ENCODE data around the gene BPIFB2.
"Not testable (repeated sequence)": the region's sequence is repeated elsewhere in the genome, so short reads cannot be mapped to it uniquely, and the experiment has no call there.

The BPIFB2 gene

DNA sequence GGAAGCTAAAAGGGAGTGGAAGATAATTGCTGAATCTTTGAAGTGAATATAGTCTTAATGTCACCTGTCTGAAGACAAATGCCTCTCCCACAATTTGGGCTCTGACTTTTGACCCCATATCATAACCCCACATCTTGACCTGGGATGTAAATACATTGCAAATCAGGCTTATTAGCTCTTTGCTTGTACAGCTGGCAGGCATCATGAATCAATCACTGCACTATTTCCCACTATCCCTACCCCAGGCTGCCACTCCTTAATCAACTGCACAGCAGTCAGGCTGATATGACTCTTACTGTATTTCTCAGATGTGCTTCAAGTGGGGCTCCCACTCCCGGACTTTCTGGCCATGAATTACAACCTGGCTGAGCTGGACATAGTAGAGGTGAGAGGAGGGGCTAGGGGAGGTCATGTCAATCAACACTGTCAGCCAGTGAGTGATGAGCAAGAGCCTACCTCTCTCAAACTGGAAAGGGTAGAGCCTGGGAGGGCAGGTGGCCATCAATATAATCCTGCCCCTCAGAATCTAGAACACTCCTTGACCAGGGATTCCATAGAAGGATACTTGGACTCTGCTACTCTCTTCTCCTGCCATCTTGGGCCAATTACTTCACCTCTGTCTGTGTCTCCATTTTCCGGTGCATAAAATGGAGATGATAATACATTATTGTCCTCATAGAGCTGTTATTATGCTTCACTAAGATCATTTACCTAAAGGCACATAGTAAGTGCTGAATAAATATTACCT, 35.7 kb downstream of the BPIFB2 start:
- no peak for DNase-seq

DNA sequence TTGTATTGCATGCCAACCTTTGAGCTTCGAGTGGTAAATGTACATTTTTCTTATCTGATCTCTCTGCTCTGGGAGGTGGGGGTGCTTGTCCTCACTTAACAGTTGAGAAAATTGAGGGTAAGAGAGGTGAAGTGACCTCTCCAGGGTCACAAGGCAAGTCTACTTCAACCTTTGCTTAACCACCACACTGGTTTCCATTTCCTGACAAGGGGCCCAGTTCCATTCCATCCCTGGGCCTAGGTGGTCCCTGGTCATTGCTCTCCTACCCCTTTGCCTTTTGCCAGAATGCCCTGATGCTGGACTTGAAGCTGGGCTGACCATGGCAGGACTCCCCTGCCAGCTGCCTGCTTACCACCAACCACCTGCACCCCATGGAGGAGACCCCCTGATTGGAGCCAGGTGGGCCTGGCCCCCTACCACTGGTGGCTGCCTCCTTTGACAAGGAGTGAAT, 36.3 kb downstream of the BPIFB2 start:
- no peak for DNase-seq

DNA sequence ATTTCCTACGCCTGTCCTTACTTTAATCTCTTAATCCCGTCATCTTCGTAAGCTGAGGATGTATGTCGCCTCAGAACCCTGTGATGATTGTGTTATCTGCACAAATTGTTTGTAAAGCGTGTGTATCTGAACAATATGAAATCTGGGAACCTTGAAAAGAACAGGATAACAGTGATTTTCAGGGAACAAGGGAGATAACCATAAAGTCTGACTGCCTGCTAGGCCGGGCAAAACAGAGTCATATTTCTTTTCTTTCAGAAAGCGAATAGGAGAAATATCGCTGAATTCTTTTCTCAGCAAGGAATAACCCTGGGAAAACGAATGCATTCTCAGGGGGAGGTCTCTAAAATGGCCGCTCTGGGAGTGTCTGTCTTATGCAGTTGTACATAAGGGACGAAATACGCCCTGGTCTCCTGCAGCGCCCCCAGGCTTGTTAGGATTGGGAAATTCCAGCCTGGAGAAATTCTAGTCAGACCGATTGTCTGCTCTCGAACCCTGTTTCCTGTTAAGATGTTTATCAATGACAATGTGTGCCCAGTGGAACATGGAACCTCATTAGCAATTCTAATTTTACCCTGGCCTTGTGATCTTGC, 37.7 kb downstream of the BPIFB2 start:
- not testable (repeated sequence) for DNase-seq

DNA sequence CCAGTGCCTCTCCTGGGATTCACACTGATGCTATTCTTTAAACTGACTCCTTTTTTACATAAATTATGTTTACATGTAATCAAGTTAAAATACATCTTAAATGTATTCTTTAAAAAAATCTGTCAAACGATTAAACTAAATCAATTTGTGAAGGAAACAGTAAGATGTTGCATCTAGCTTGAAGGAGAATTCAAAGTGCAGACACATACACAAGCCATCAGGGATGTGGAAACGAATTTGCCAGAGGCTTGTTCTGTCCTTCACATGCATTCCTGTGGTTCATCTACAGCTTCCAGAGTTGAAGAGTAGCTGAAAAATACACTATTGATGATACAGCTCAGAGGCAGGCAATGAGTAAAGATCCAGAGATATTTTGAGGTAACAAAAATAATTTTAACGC, 38.9 kb downstream of the BPIFB2 start:
- no peak for DNase-seq

DNA sequence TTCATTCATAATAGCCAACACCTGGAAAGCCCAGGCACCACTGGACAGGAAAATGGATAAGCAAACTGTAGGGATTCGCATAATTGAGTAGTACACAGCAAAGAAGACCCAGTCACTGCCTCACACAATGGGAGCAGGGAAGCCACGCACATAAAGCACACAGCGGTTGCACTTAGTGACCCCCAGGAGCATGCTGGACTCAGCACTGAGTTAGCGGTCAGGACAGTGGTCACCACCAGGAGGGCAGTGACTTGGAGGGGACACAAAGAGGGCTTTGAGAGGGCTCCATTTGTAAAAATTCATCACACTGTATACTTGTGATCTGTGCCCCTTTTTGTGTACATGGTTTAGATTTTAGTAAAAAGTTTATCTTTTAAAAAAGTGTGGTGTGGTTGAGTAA, 43.8 kb downstream of the BPIFB2 start:
- no peak for DNase-seq

DNA sequence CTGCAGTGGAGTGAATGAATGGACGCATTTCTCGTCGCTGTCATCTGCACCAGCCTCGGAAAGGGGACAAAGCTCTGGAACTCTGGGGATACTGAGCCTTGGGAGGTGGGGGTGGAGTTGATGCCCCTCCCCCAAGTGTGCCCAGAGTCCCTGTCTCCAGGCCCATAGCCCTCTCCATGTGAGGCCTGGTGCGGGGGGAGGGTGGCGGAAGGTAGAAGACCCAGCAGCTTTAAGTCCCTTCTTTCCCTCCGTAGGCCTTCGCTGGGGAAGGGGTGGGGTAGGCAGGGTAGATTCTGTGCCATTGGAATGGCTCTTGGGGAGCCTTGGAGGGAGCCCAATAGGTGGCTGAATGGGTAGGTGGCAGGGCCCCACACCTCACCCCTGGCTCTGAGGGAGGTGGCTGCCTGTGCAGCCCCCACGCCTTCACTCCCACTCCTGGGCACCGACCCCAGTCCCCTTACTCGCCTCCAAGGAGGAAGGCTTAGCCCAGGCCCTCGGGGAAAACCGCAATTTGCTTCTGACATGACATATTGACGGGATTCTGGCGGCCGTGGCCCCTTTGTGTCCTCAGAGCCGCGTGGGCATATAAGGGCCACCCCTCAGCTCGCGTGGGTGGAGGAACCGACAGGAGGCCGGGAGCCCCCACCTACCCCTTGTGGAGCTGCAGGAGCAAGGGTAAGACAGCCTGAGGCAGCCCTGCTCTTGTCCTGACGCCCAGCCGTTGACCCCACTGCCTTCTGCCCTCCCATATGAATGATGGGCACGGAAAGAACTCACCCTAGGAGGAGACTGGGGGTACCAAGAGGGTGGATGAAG, 46.0 kb downstream of the BPIFB2 start, which contains the start of gene BPIFB3:
BPIFB3 (plus strand) TSS at position 613 of the 816 bp plus-strand sequence. CDS start 1,533 bp downstream, outside the sequence.
- no peak for DNase-seq

DNA sequence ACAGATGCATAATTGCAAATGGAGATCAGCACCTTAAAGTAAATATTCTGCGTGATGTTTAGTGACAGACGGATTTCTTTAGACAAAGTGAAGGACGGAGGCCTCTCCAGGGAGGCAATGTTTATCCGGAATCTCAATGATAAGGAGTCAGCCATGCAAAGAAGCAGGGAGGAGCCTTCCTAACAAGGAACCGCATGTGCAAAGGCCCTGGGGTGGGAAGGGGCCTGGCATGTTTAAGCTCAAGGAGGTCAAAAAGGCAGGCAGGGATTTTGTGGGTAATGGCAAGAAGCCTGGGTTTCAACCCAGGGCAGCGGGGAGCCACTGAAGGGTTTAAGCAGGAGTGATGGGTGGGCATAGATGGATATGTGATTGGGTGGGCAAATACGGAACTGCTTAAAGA, 46.9 kb downstream of the BPIFB2 start:
- no peak for DNase-seq

DNA sequence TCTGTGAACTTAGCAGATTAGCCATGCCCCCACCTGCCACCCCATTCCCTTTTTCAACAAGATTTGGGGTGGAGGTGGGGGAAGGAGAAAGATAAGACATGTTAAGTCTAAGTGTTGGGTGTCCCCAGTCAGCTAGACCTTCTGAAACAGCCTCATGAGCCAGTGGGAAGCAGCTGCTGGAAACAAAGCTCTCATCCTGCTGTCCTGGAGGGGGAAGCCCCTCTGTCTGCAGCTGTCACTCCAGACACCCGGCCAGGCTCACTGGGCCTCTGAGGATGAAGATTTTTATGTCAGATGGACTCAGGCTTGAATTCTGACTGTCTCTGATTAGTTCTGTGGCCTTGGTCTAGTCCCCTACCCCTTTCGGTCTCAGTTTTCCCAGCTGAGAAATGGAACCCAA, 47.3 kb downstream of the BPIFB2 start:
- DNase-seq = peak; percentile 26

DNA sequence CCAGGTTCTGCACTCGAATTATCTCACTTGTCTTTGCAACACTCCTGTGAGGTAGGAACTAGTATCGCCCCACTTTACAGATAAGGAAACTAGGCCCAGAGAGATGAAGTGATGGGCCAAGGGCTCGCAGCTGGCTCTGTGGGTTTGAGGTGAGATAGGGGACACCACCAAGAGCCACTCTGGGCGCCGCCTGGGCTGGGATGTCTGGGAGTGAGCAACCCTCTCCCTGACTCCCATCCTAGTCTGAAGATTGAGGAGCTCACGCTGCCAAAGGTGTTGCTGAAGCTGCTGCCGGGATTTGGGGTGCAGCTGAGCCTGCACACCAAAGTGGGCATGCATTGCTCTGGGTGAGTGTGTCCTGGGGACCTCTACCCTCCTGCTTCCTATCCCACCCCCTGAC, 51.6 kb downstream of the BPIFB2 start:
- DNase-seq = no peak

DNA sequence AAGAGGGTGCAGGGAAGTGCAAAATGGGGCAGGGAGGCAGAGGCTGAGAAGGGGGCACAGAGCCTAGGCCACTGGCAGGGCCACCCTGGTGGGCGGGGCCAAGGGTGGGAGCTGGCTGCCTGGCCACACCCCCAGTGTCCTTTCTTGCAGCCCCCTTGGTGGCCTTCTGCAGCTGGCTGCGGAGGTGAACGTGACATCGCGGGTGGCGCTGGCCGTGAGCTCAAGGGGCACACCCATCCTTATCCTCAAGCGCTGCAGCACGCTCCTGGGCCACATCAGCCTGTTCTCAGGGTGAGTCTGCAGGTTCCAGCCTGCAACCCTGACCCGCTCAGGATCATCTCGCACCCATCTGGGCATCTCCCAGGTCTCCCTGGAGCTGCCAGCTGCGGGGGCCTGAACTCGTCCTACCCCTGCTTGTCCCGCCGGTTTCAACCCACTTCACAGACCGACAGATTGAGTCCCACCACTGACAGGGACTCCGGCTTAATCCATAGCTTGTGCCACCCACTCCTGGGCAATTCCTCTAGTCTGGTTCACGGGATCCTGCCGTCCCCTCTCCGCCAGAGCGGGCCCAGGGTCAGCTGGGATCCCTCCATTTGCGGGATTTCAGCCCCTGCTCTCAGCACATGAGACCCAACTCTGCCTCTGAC, 52.4 kb downstream of the BPIFB2 start:
- DNase-seq = no peak

DNA sequence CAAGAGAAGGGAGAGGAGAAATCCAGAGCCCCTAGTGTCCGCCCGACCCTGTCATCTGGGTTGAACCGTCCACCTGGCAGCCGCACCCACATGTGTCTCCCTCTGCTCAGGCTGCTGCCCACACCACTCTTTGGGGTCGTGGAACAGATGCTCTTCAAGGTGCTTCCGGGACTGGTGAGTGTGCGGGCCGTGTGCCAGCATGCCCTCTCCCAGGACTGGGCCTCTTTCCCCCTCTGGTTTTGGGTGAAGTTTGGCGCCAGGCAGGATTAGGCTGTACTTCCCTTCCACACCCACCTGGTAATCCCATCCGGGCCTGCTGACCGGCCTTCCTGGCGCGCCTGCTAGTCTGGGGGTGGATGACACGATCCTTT, 54.1 kb downstream of the BPIFB2 start:
- DNase-seq = peak; percentile 36

DNA sequence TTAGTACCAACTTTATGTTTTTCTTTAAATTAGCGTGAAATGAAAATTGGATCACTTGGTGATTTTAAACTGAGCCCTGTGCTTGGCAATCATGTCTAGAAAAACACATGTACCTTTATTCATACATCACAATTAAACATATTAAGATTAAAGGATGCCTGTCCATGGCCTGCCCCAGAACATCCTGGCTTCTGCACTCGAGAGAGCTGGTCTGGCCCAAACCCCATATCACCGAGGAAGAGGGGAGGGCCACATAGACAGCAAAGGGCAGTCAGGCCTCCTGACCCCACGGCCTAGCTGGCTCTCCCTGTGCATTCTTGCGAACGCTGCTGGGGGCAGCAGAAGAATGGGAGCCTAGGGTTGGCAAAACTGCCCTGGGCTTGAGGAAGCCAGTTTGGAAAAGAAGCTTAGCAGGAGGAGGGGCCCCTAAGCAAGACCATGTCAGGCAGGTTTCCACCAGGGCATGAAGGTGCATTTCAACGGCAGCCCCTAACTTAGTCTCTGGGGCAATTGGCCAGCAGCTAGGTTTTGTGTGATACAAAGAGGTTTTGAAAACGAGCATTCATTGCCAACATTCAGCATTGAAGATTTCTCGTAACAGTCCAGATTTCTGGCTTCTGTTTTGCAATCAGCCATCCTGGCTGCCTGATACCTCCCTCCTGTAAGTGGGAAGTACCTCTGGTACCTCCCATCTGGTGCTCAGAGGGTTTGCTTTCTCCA, 54.8 kb downstream of the BPIFB2 start:
- no peak for DNase-seq

DNA sequence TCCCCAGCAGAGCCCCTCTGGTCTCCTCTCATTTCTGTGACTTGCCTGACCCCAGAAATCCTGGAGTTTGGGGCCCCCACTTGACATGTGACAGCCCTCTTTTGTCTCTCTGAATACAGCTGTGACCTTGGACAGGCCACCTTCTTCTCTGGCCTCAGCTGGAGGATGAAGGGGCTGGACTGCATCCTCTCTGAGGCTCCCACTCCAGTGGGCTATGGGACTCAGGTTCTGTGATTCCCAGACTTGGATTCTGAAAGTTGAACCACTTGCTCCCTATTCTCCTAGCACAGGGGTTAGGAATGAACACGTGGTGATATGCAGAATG, 55.3 kb downstream of the BPIFB2 start:
- DNase-seq = no peak

DNA sequence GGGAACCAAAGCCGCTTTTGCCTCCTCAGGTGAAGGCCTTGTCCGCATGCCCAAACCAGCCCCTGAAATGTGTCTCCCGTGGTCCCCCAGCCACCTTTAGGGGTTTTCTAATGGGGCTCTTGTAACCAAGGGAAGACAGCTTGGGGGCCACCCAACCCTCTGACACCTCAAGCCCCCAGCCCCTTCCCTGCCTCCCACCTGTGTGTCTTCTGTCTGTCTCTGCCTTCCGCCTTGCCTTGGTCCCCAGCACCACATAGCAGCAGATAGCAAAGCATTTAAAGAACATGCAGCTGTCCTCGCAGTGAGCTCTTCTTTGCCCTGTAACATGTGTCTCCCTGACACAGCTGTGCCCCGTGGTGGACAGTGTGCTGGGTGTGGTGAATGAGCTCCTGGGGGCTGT, 55.8 kb downstream of the BPIFB2 start:
- DNase-seq = no peak

DNA sequence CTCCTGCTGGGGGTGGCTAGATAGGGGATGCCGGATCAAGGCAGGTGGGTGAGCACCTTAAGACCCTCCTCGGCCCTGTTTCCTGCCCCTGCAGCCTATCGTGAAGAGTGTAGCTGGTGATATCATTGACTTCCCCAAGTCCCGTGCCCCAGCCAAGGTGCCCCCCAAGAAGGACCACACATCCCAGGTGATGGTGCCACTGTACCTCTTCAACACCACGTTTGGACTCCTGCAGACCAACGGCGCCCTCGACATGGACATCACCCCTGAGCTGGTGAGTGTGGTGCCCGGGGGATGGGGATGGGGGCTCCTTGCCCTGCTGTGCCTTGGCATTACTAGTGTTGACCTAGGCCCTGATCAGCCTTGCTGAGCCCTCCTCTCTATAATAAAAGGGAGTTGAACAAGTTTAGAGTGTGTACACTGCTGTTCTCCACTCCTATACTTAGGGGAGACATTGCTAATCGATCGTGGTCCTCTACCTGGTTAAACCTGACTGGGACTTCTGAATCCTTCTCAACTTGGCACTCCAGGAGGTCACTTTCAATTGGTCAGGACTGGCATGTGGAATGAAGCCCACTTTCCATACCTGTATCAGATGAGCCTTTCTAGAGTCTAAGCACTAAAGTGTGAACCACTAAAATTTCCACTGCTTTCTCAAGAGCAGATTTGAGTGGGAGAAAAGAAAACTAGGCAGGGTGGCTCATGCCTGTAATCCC, 57.2 kb downstream of the BPIFB2 start:
- DNase-seq = no peak

DNA sequence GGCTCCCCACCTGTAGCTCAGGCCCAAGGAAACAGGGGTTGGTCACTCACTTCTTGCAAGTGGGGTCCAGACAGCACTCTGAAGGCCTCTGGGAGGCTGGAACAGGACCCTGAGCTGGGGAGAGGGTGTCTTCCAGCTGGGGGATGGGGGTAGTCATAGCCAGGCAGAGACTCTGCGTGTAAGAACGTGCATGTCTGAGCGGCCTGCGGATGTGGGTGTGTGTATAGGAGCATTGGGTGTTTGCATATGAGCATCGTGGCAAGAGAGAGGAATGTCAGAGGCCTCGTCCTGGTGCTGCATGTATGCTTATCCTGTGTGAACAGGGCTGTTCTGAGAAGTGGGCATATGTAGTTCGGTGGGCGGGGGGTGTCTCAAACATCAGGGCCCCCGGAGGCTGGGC, 58.3 kb downstream of the BPIFB2 start:
- DNase-seq = no peak

DNA sequence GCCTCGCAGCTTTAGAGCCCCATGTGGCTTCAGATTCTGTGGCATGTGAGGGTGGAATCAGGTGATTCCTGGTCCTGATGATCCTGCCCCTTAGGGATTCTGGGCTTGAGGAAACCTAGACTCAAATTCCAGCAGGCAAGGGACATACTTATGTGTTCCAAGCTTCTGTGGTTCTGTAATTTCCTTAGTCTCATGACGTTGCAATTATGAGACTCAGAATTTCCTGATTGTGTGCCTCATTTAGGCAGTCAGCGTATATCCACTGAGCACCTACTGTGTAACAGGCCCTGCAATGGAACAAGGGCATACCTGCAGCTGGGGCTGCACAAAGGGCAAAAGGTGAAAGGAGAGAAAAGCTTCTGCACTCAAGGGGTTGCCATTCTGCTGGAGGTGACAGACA, 60.3 kb downstream of the BPIFB2 start:
- DNase-seq = no peak

DNA sequence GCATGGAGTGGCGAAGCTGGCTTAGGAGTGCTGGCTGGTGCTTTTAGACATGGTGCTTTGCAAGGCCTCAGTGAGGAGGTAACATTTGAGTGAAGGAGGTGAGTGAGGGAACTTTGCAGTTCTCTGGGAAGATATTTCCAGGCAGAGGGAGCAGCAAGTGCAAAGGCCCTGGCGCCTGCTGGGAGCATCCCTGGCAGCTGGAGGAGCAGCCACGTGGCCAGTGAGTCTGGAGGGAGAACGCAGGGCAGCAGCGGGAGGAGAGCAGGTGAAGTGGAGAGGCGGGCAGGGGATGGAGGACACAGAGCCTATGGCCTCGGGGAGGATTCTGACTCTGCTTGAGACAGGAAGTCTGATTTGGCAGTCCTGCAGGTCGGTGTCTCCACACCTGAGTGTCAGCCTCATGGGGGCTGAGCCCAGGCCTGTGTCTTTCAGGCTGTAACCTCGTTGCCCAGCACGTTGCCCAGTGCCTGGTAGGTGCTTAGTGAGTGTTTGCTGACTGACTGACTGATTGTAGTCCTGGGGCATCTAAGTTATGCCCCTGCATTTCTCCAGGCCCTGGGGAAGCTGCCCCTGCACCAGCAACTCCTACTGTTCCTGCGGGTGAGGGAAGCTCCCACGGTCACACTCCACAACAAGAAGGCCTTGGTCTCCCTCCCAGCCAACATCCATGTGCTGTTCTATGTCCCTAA, 60.9 kb downstream of the BPIFB2 start:
- no peak for DNase-seq

DNA sequence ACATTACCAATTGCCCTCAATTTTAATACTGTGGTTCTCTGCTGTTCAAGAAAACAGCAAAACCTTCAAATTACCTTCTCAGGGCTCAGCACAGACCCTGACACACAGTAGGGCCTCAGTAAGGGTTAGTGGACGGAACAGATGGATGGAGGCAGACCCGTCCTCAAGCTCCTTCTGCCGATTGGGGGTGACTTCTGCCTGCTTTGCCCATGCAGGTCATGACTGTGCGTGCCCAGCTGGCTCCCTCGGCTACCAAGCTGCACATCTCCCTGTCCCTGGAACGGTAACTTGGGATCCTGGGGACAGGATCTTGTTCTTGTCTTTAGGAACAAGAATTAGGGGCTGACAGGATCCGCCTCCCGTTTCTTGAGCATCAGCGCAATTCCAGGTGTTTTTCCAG, 62.2 kb downstream of the BPIFB2 start:
- DNase-seq = no peak

DNA sequence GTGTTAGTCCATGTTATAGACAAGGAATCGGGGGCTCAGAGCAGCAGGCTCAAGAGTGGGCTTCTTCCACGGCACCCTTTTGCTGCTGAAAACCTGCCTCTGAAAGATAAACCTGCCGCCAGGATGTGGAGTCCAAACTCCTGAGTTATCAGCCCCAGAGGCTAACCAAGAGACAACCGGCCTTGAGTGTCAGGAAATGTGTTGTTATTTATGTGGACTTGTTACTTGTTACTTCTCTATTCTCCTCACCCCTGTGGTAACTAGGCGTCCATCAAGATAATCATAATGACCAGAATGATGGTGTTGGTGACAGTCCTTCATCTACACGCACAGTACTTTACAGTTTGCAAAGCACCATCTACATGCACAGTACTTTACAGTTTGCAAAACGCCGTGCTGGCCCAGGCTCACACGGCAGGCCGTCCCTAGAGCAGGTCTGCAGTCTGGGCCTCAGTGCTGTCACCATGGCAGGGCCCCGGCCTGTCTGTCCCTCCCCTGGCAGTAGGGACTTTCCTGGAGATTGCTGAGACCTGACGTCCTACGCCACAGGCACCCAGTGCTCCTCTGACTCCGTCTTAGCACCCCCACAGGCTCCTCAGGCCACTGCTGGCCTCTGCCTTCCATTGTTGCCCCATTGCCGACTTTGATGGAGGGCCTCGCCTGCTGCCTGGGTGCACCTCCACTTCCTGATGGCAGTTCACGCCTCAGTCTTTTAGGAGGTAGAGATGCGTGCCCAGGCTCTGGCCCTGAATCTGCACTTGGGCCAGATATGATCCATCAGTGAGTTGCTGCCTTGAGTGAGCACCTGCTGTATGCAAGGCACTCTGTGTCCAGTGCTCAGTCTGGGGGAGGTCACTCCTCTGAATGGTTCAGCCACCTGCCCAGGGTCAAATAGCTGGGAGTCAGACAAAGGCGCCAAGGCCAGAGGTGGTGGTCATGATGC, 62.9 kb downstream of the BPIFB2 start:
- no peak for DNase-seq

Data from NCI-H82 (cell line).